Keratinocyte (primary cell): ENCODE data around the gene TMEM132A.

Experiments used
- EZH2 ChIP-seq: IDR thresholded peaks from one replicate; pipeline ENCODE4 v1.6.1; 2012; ENCODE audit warnings: inconsistent platforms, mild to moderate bottlenecking, low read length, moderate library complexity
- TF ChIP-seq, protein P1 (sequence below), 3 experiments: IDR thresholded peaks in 1 of 3; conservative IDR thresholded peaks in 1 of 3; optimal IDR thresholded peaks in 1 of 3; 2 replicates in 2 of 3; 3 replicates in 1 of 3; pipeline versions ENCODE3 to v1.5.1; 2011; ENCODE audit warnings: low read length in 3 of 3, mild to moderate bottlenecking in 3 of 3, moderate library complexity in 2 of 3, control low read depth in 1 of 3, inconsistent platforms in 1 of 3; ENCODE audit not compliant: insufficient read depth in 2 of 3; ENCODE audit errors: extremely low read depth in 1 of 3

- TF ChIP-seq, protein P1, sequence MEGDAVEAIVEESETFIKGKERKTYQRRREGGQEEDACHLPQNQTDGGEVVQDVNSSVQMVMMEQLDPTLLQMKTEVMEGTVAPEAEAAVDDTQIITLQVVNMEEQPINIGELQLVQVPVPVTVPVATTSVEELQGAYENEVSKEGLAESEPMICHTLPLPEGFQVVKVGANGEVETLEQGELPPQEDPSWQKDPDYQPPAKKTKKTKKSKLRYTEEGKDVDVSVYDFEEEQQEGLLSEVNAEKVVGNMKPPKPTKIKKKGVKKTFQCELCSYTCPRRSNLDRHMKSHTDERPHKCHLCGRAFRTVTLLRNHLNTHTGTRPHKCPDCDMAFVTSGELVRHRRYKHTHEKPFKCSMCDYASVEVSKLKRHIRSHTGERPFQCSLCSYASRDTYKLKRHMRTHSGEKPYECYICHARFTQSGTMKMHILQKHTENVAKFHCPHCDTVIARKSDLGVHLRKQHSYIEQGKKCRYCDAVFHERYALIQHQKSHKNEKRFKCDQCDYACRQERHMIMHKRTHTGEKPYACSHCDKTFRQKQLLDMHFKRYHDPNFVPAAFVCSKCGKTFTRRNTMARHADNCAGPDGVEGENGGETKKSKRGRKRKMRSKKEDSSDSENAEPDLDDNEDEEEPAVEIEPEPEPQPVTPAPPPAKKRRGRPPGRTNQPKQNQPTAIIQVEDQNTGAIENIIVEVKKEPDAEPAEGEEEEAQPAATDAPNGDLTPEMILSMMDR (optimal IDR thresholded peaks at IDR 0.05 in 1 of 3, IDR thresholded peaks at IDR 0.05 in 1 of 3, conservative IDR thresholded peaks at IDR 0.05 in 1 of 3; ENCODE audit: extremely low read depth in 1 of 3, insufficient read depth in 2 of 3, low read length in 3 of 3) = peak; percentile 83 to 98 (median 84)
- TF ChIP-seq EZH2 = no peak
These were observed 25.0 kb upstream of the TMEM132A start for GRCh38 chr11:60899046-60899936.
